ENCODE results near the gene TXLNG.
A peak's percentile ranks its signal among the peaks of the same experiment; 100 is the strongest.
"Not testable (repeated sequence)": the region's sequence is repeated elsewhere in the genome, so short reads cannot be mapped to it uniquely, and the experiment has no call there.

TXLNG gene

GRCh38 chrX:16839219-16839851 lies 53.1 kb downstream of the TXLNG start:
- DNase-seq (ENCODE audit: low read depth), result no peak

- DNase-seq (ENCODE audit: low read depth), result no peak
Observed at GRCh38 chrX:16839852-16840460, 53.7 kb downstream of the TXLNG start.

GRCh38 chrX:16842684-16843083 lies 56.4 kb downstream of the TXLNG start:
- DNase-seq (ENCODE audit: low read depth), result no peak

- no peak for DNase-seq (ENCODE audit: low read depth)
Observed at GRCh38 chrX:16843208-16843909, 57.1 kb downstream of the TXLNG start.

- DNase-seq (ENCODE audit: low read depth), result no peak
Observed at GRCh38 chrX:16845686-16846085, 59.4 kb downstream of the TXLNG start.

GRCh38 chrX:16848541-16848940 lies 62.3 kb downstream of the TXLNG start:
- DNase-seq (ENCODE audit: low read depth), result no peak

- DNase-seq (ENCODE audit: low read depth), result no peak
Observed at GRCh38 chrX:16851421-16851820, 65.2 kb downstream of the TXLNG start.

- no peak for DNase-seq (ENCODE audit: low read depth)
Observed at GRCh38 chrX:16851827-16852226, 65.6 kb downstream of the TXLNG start.

GRCh38 chrX:16852617-16853179 lies 66.4 kb downstream of the TXLNG start:
- DNase-seq (ENCODE audit: low read depth), result no peak

- no peak for DNase-seq (ENCODE audit: low read depth)
Observed at GRCh38 chrX:16853537-16853936, 67.3 kb downstream of the TXLNG start.

- DNase-seq (ENCODE audit: low read depth), result no peak
Observed at GRCh38 chrX:16855363-16856075, 69.3 kb downstream of the TXLNG start.

- DNase-seq (ENCODE audit: low read depth), result not testable (repeated sequence)
Observed at GRCh38 chrX:16856076-16856404, 69.8 kb downstream of the TXLNG start.

GRCh38 chrX:16856744-16857143 lies 70.5 kb downstream of the TXLNG start:
- no peak for DNase-seq (ENCODE audit: low read depth)

GRCh38 chrX:16862829-16863228 lies 76.6 kb downstream of the TXLNG start:
- no peak for DNase-seq (ENCODE audit: low read depth)

GRCh38 chrX:16867947-16868346 lies 81.7 kb downstream of the TXLNG start:
- DNase-seq (ENCODE audit: low read depth), result no peak

- no peak for DNase-seq (ENCODE audit: low read depth)
Observed at GRCh38 chrX:16868920-16869319, 82.7 kb downstream of the TXLNG start.

GRCh38 chrX:16869393-16870094 lies 83.3 kb downstream of the TXLNG start:
- DNase-seq (ENCODE audit: low read depth), result peak; percentile 46

- DNase-seq (ENCODE audit: low read depth), result peak; percentile 93
Observed at GRCh38 chrX:16870095-16870861, 84.0 kb downstream of the TXLNG start, which contains the start of gene RBBP7. Gene RBBP7 (minus strand): TSS chrX:16870362. CDS start chrX:16870053, 309 bp downstream.

- DNase-seq (ENCODE audit: low read depth), result no peak
Observed at GRCh38 chrX:16870862-16871815, 84.9 kb downstream of the TXLNG start.

GRCh38 chrX:16873106-16873505 lies 86.8 kb downstream of the TXLNG start:
- DNase-seq (ENCODE audit: low read depth), result no peak

Data from activated T-helper 1 cell treated with Interleukin-2 at 50 U/mL for 16 hours (primary cell).